ENCODE data around the gene AQP9. TPM values are rescaled to one million over a fixed set of nuclear protein-coding genes. Genes with fewer than 3 reads are reported as not detected.

Gene AQP9
- total and polyA plus RNA-seq, 2 of the 8 experiments (the other 6 are each of a cell fraction or from before 2014, with no cell fraction given) = not detected

GRCh38 chr15:58139989-58140522 is 1.9 kb downstream of the AQP9 start:
- no peaks in the 10 kb centered on the region for H3K9me3 ChIP-seq (ENCODE audit: insufficient read depth in 2 of 2, low read depth in 1 of 2, low read length in 1 of 2)
- CTCF ChIA-PET (ENCODE audit: partially characterized antibody) = no interaction called here

More at GRCh38 chr15:58139989-58140522, 1.9 kb downstream of the AQP9 start:
- Histone ChIP-seq H4K8ac (ENCODE audit: extremely low read depth, insufficient read depth, low read length) (no peak overlapping the region), H2AK5ac (ENCODE audit: low read depth, low read length) (no peak overlapping the region), H3K56ac (replicated peaks; ENCODE audit: insufficient read length, low read depth, low read length) (no peak overlapping the region), H3K23me2 (ENCODE audit: low read depth, low read length) (no peaks in the 10 kb centered on the region), H2BK12ac (ENCODE audit: low read depth, low read length) (no peak overlapping the region), H2BK120ac (replicated peaks; ENCODE audit: low read depth, low read length) (no peak overlapping the region), H4K5ac (ENCODE audit: insufficient read length, low read depth, low read length) (no peak overlapping the region), H3K9ac (replicated peaks in 1 of 4; ENCODE audit: extremely low read depth in 1 of 4, low read depth in 3 of 4, low read length in 3 of 4) (no peak overlapping the region), H4K20me1 (replicated peaks in 1 of 2; ENCODE audit: control insufficient read depth in 1 of 2, insufficient read depth in 2 of 2, low read length in 2 of 2) (no peaks in the 10 kb centered on the region), H2BK20ac (ENCODE audit: low read length) (no peak overlapping the region), H3K4me3 (ENCODE audit: extremely low read depth in 1 of 4, insufficient read depth in 2 of 4, low read depth in 3 of 4, low read length in 4 of 4) (no peak overlapping the region), H3K23ac (ENCODE audit: insufficient read length) (no peak overlapping the region), H2BK5ac (ENCODE audit: low read depth, low read length) (no peak overlapping the region), H3K4ac (replicated peaks; ENCODE audit: insufficient read length, low read depth, low read length) (no peak overlapping the region), H3K27me3 (replicated peaks in 1 of 4; ENCODE audit: control insufficient read depth in 3 of 4, extremely low read depth in 1 of 4, insufficient read depth in 3 of 4, low read length in 3 of 4) (no peaks in the 10 kb centered on the region), H3K79me1 (ENCODE audit: low read depth, low read length) (no peaks in the 10 kb centered on the region), H4K91ac (replicated peaks; ENCODE audit: insufficient read length, low read length) (no peak overlapping the region), H3K36me3 (ENCODE audit: control insufficient read depth in 2 of 4, insufficient read depth in 4 of 4, low read length in 3 of 4) (no peaks in the 10 kb centered on the region), H2AFZ (ENCODE audit: low read length) (no peak overlapping the region), H3K18ac (ENCODE audit: extremely low read depth, low read length) (no peak overlapping the region), H3K4me1 (replicated peaks in 1 of 4; ENCODE audit: control insufficient read depth in 3 of 4, insufficient read depth in 4 of 4, low read length in 3 of 4) (peaks cover 0 to 2% (median 0%) of the 10 kb centered on the region in 4 experiments; a peak in 3 of 7 replicates), H3K4me2 (ENCODE audit: insufficient read depth in 1 of 2, low read depth in 2 of 2, low read length in 2 of 2) (no peak overlapping the region), H3K14ac (ENCODE audit: insufficient read length) (no peak overlapping the region), H3K27ac (ENCODE audit: low read depth, low read length) (no peak overlapping the region), H3K79me2 (ENCODE audit: control insufficient read depth in 1 of 2, insufficient read depth in 2 of 2, low read length in 2 of 2) (no peaks in the 10 kb centered on the region), H2BK15ac (ENCODE audit: low read length) (no peak overlapping the region)
- no peak for FAIRE-seq
- POLR2A ChIA-PET (ENCODE audit: partially characterized antibody) = no interaction called here
- 82% methylated on average over 3 of the region's 3 CpGs; no CpG with 5 or more reads in 1 of the 2 experiments for WGBS, 2 experiments (ENCODE audit: extremely low coverage in 1 of 2, insufficient coverage in 1 of 2, insufficient read length in 1 of 2, insufficient replicate concordance in 2 of 2, low coverage in 1 of 2, low lambda C conversion rate in 2 of 2, missing lambda C conversion rate in 1 of 2)
- TF ChIP-seq CHD2 (IDR thresholded peaks at IDR 0.05; ENCODE audit: low read length) (no peak), KDM5A (IDR thresholded peaks at IDR 0.05; ENCODE audit: low read length) (no peak), JUND (IDR thresholded peaks at IDR 0.05; ENCODE audit: low read length) (no peak), MAFK (IDR thresholded peaks at IDR 0.05; ENCODE audit: low read depth, low read length) (no peak), BCL11A (IDR thresholded peaks at IDR 0.05; ENCODE audit: low read depth in 2 of 2, low read length in 2 of 2) (no peak)
- no peak for DNase-seq (ENCODE audit: low read depth in 1 of 2, low spot score in 2 of 2)
